Measurements from ENCODE around the gene TENM4.

Gene TENM4

GRCh38 chr11:78783846-78784245 lies 657.0 kb downstream of the TENM4 start:
- Histone ChIP-seq H3K4me1 (no peaks in the 10 kb centered on the region), H3K27ac (no peak overlapping the region), H3K27me3 (no peaks in the 10 kb centered on the region), H3K36me3 (no peaks in the 10 kb centered on the region), H3K4me3 (no peak overlapping the region), H3K9me3 (no peaks in the 10 kb centered on the region)
- TF ChIP-seq, protein P1, sequence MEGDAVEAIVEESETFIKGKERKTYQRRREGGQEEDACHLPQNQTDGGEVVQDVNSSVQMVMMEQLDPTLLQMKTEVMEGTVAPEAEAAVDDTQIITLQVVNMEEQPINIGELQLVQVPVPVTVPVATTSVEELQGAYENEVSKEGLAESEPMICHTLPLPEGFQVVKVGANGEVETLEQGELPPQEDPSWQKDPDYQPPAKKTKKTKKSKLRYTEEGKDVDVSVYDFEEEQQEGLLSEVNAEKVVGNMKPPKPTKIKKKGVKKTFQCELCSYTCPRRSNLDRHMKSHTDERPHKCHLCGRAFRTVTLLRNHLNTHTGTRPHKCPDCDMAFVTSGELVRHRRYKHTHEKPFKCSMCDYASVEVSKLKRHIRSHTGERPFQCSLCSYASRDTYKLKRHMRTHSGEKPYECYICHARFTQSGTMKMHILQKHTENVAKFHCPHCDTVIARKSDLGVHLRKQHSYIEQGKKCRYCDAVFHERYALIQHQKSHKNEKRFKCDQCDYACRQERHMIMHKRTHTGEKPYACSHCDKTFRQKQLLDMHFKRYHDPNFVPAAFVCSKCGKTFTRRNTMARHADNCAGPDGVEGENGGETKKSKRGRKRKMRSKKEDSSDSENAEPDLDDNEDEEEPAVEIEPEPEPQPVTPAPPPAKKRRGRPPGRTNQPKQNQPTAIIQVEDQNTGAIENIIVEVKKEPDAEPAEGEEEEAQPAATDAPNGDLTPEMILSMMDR (IDR thresholded peaks at IDR 0.05) = no peak
- intact Hi-C loops (cut with DNase I; ENCODE audit: low total_unique reads) = no loop called here
- no peak for DNase-seq

GRCh38 chr11:78783301-78783700 lies 657.5 kb downstream of the TENM4 start:
- TF ChIP-seq, protein P1 (IDR thresholded peaks at IDR 0.05) = no peak
- no peak for DNase-seq
- Histone ChIP-seq H3K4me1 (no peaks in the 10 kb centered on the region), H3K27me3 (no peaks in the 10 kb centered on the region), H3K9me3 (no peaks in the 10 kb centered on the region), H3K36me3 (no peaks in the 10 kb centered on the region), H3K4me3 (no peak overlapping the region), H3K27ac (no peak overlapping the region)
- intact Hi-C loops (cut with DNase I; ENCODE audit: low total_unique reads) = no loop called here

GRCh38 chr11:78782725-78783124 lies 658.1 kb downstream of the TENM4 start:
- intact Hi-C loops (cut with DNase I; ENCODE audit: low total_unique reads) = no loop called here
- no peaks in the 10 kb centered on the region for H3K27me3 ChIP-seq
- TF ChIP-seq, protein P1 (IDR thresholded peaks at IDR 0.05) = no peak
- no peak overlapping the region for H3K4me3 ChIP-seq
- H3K27ac ChIP-seq = no peak overlapping the region
- H3K4me1 ChIP-seq = no peaks in the 10 kb centered on the region
- H3K9me3 ChIP-seq = no peaks in the 10 kb centered on the region
- no peak for DNase-seq
- H3K36me3 ChIP-seq = no peaks in the 10 kb centered on the region

DNA sequence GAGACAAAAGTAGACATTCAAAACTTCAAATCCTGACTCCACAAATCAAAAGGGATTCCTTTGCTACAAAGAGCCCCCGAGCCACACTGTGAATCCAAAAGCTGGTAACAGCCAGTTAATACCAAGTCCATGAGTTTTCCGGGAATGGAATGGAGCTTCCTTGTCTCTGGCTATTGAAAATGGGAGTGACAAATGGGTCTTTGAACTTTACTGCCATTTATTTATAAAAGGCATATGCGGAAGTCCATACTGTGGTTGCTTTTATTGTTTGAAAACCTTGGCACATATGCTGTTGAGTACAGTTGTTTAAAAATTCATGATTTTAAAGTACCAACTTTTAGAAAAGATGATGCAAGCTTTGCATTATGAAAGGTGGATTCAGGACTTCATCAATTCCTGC lies 659.9 kb downstream of the TENM4 start:
- intact Hi-C loops (cut with DNase I; ENCODE audit: low total_unique reads) = no loop called here
- DNase-seq = no peak
- H3K4me1 ChIP-seq = no peaks in the 10 kb centered on the region
- H3K27ac ChIP-seq = no peak overlapping the region
- H3K27me3 ChIP-seq = no peaks in the 10 kb centered on the region
- TF ChIP-seq, protein P1 (IDR thresholded peaks at IDR 0.05) = no peak
- no peaks in the 10 kb centered on the region for H3K9me3 ChIP-seq
- no peaks in the 10 kb centered on the region for H3K36me3 ChIP-seq
- H3K4me3 ChIP-seq = no peak overlapping the region

DNA sequence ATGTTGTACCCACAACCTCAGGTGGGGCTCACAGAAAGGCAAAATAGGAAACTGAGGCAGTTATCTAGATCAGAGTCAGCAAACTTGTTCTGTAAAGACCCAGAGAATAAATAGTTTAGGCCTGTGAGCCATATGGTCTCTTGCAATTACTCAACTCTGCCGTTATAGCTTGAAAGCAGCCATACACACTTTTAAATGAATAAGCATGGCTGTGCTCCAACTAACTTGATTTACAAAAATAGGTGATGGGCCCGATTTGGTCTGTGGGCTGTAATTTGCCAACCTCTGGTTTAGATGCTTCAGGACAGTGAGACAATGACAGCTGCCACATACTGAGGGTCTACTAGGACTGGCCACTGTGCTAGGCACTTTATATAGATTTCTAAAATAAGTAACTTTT lies 667.3 kb downstream of the TENM4 start:
- no peaks in the 10 kb centered on the region for H3K36me3 ChIP-seq
- no peak overlapping the region for H3K4me3 ChIP-seq
- no peaks in the 10 kb centered on the region for H3K27me3 ChIP-seq
- H3K27ac ChIP-seq = no peak overlapping the region
- TF ChIP-seq, protein P1 (IDR thresholded peaks at IDR 0.05) = no peak
- intact Hi-C loops (cut with DNase I; ENCODE audit: low total_unique reads) = no loop called here
- no peak for DNase-seq
- H3K4me1 ChIP-seq = no peaks in the 10 kb centered on the region
- no peaks in the 10 kb centered on the region for H3K9me3 ChIP-seq

DNA sequence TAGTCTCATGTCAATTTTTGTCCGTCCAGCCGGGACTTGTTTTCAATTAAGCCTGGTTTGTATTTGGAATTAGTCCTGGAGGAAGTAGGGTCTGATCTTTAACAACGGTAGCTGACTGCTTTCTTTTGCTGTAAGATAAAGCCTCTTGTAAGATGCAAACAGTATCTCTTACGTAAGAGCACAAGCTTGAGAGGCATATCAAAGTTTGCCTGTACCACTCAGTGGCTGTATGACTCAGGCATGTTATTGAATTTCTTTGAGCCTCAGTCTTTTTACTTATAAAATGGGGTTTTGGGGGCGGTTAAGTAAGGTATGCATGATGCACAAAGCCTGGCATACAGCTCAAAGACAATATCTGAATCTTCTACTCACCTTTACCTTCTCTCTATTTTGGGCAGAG lies 667.8 kb downstream of the TENM4 start:
- Histone ChIP-seq H3K27me3 (no peaks in the 10 kb centered on the region), H3K36me3 (no peaks in the 10 kb centered on the region), H3K4me1 (no peaks in the 10 kb centered on the region), H3K4me3 (no peak overlapping the region), H3K9me3 (no peaks in the 10 kb centered on the region), H3K27ac (no peak overlapping the region)
- TF ChIP-seq, protein P1 (IDR thresholded peaks at IDR 0.05) = no peak
- no peak for DNase-seq
- intact Hi-C loops (cut with DNase I; ENCODE audit: low total_unique reads) = no loop called here
